Neural cell (in vitro differentiated cells): ENCODE results near the gene C5orf46. TPM values are rescaled to one million over a fixed set of nuclear protein-coding genes. Genes with fewer than 3 reads are reported as not detected.
A peak's percentile ranks its signal among the peaks of the same experiment; 100 is the strongest.
"Not testable (repeated sequence)": the region's sequence is repeated elsewhere in the genome, so short reads cannot be mapped to it uniquely, and the experiment has no call there.

Experiments
- H2AFZ ChIP-seq: fragments of 200-600, 300-800 bp; sonication (generic), shearing (Covaris generic); 2 replicates; pipeline ENCODE4 v1.6.0; 2014; ENCODE audit warnings: low read depth, mild to moderate bottlenecking, antibody characterized with exemption, low read length, moderate library complexity
- H3F3A ChIP-seq: fragments of 200-600 bp; shearing (Covaris generic); 2 replicates; pipeline ENCODE4 v1.6.1; 2016; ENCODE audit warnings: mild to moderate bottlenecking, moderate library complexity, mixed read lengths, antibody characterized with exemption, low read length; ENCODE audit not compliant: insufficient read depth, poor library complexity, severe bottlenecking
- H3K27ac ChIP-seq: fragments of 200-600, 300-800 bp; sonication (generic), shearing (Covaris generic); 2 replicates; pipeline ENCODE4 v1.5.1; 2014; ENCODE audit warnings: mild to moderate bottlenecking, low read length, moderate library complexity
- H3K27me3 ChIP-seq: fragments of 300-800, 200-600 bp; sonication (generic), shearing (Covaris generic); 2 replicates; pipeline ENCODE4 v1.6.0; 2014; ENCODE audit warnings: mild to moderate bottlenecking, low read depth, low read length, moderate library complexity; ENCODE audit not compliant: insufficient read depth
- H3K36me3 ChIP-seq: fragments of 300-800, 200-600 bp; sonication (generic), shearing (Covaris generic); 2 replicates; pipeline ENCODE4 v1.5.1; 2014; ENCODE audit warnings: mild to moderate bottlenecking, antibody characterized with exemption, low read length, moderate library complexity; ENCODE audit not compliant: insufficient read depth
- H3K4me2 ChIP-seq: fragments of 300-800, 200-600 bp; sonication (generic), shearing (Covaris generic); 2 replicates; pipeline ENCODE4 v1.6.0; 2014; ENCODE audit warnings: mild to moderate bottlenecking, low read length
- H3K4me3 ChIP-seq: fragments of 300-800, 200-600 bp; sonication (generic), shearing (Covaris generic); 2 replicates; pipeline ENCODE4 v1.5.1; 2014; ENCODE audit warnings: mild to moderate bottlenecking, low read length, moderate library complexity
- H3K79me2 ChIP-seq: fragments of 200-600 bp; shearing (Covaris generic); replicated peaks from 2 replicates; pipeline ENCODE4 v1.6.0; 2014; ENCODE audit warnings: mild to moderate bottlenecking, low read length, moderate library complexity; ENCODE audit not compliant: insufficient read depth
- H3K9ac ChIP-seq: fragments of 300-800, 200-600 bp; sonication (generic), shearing (Covaris generic); 2 replicates; pipeline ENCODE4 v1.6.1; 2016; ENCODE audit warnings: mild to moderate bottlenecking, low read length, mixed read lengths
- H3K9me2 ChIP-seq: fragments of 200-600 bp; shearing (Covaris generic); 2 replicates; pipeline ENCODE4 v1.6.1; 2016; ENCODE audit warnings: mild to moderate bottlenecking, low read length, mixed read lengths; ENCODE audit not compliant: insufficient read depth
- H3K9me3 ChIP-seq: fragments of 200-600, 300-800 bp; sonication (generic), shearing (Covaris generic); 2 replicates; pipeline ENCODE4 v1.6.1; 2016; ENCODE audit warnings: mild to moderate bottlenecking, mixed run types, low read length, moderate library complexity, mixed read lengths
- H4K20me1 ChIP-seq: fragments of 200-600 bp; shearing (Covaris generic); 2 replicates; pipeline ENCODE4 v1.6.1; 2016; ENCODE audit warnings: mild to moderate bottlenecking, mixed run types; ENCODE audit not compliant: insufficient read depth
- CTCF ChIP-seq: fragments of 450-650 bp; IDR thresholded peaks from 2 replicates; pipeline ENCODE4 v1.5.1; 2014; ENCODE audit warnings: antibody characterized with exemption, mild to moderate bottlenecking, moderate library complexity; ENCODE audit not compliant: poor library complexity, severe bottlenecking
- EP300 ChIP-seq: fragments of 450-650 bp; conservative IDR thresholded peaks from 2 replicates; pipeline ENCODE4 v1.6.1; 2014; ENCODE audit warnings: antibody characterized with exemption, mild to moderate bottlenecking, moderate library complexity; ENCODE audit not compliant: poor library complexity, severe bottlenecking
- EZH2 ChIP-seq: fragments of 200-600, 300-800 bp; shearing (Covaris generic), sonication (generic); IDR thresholded peaks from 2 replicates; pipeline ENCODE4 v1.6.1; 2014; ENCODE audit warnings: antibody characterized with exemption, low read length, borderline replicate concordance, mild to moderate bottlenecking; ENCODE audit not compliant: insufficient read depth, poor library complexity, severe bottlenecking
- MXI1 ChIP-seq: fragments of 450-650 bp; conservative IDR thresholded peaks from 2 replicates; pipeline ENCODE4 v1.6.1; 2014; ENCODE audit warnings: antibody characterized with exemption, mild to moderate bottlenecking; ENCODE audit not compliant: poor library complexity, severe bottlenecking
- POLR2AphosphoS5 ChIP-seq: IDR thresholded peaks from 2 replicates; pipeline ENCODE4 v1.6.1; 2012
- RAD21 ChIP-seq: fragments of 450-650 bp; conservative IDR thresholded peaks from 2 replicates; pipeline ENCODE4 v1.6.1; 2014; ENCODE audit warnings: antibody characterized with exemption, mild to moderate bottlenecking, moderate library complexity
- REST ChIP-seq: IDR thresholded peaks from 2 replicates; pipeline ENCODE4 v1.6.1; 2012; ENCODE audit warnings: borderline replicate concordance
- SMC3 ChIP-seq: fragments of 450-650 bp; conservative IDR thresholded peaks from 2 replicates; pipeline ENCODE4 v1.6.1; 2014; ENCODE audit warnings: antibody characterized with exemption, mild to moderate bottlenecking, moderate library complexity; ENCODE audit not compliant: poor library complexity
- TAF1 ChIP-seq: IDR thresholded peaks from 2 replicates; pipeline ENCODE4 v1.6.1; 2012; ENCODE audit warnings: low read depth
- polyA plus RNA-seq: library from polyadenylated mRNA; depleted of rRNA; stranded (reverse); fragments of >200 nt; gene quantifications from 2 replicates; pipeline ENCODE4 v1.2.3, GENCODE V29; 2014

C5orf46 gene
- polyA plus RNA-seq, 1 donor from 2014 or later = not detected

DNA sequence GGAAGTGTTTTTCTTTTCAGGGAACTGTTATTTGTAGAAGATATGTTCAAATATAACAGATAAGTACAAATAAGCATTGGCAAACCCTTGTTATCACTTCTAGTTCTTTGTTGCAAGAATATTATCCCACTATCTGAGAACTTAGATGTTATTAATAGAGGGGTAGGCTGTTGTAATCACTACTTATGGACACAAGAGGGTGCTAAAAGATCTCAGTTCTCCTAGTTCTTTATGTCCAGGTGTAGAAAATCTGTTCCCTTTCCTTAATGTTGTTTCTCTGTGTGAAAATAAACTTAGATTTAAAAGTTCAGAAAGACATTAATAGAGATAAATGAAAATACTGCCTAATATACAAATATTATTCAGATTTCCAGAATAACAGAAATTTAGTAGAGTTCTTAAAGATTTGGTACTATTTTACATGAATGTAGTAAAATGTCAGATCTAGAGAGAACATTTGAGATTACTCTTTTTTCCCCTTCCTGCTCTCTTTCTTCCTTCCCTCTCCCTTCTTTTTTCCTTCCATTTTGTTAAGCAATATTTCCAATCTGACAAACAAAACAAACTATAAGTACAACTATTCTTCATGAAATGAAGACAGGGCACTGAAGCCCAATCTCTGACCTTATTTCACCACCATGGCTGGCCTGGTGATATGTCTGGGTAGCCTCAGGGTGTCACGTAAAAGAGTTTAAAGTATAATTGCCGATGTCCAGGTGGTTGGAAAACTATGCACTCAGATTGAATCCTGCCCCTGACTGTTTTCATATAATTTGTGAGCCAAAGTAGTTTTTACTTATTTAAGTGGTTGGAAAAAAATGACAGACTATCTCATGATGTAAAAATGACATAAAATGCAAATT, 43.6 kb upstream of the C5orf46 start:
- Histone ChIP-seq H3K79me2 (no peaks in the 10 kb centered on the region), H2AFZ (no peak overlapping the region), H3K36me3 (no peaks in the 10 kb centered on the region), H3F3A (no peaks in the 10 kb centered on the region), H4K20me1 (no peaks in the 10 kb centered on the region), H3K27me3 (no peaks in the 10 kb centered on the region), H3K9ac (no peak overlapping the region), H3K9me2 (no peaks in the 10 kb centered on the region), H3K4me3 (no peak overlapping the region), H3K4me2 (no peak overlapping the region), H3K9me3 (no peaks in the 10 kb centered on the region), H3K27ac (no peak overlapping the region)
- TF ChIP-seq EZH2 = no peak
- peak; percentile 84 for TF ChIP-seq RAD21
- peak; percentile 80 for TF ChIP-seq CTCF
- no peak for TF ChIP-seq MXI1
- peak; percentile 83 for TF ChIP-seq SMC3
- no peak for TF ChIP-seq TAF1
- no peak for TF ChIP-seq POLR2AphosphoS5
- no peak for TF ChIP-seq REST
- TF ChIP-seq EP300 = no peak

- H3K79me2 ChIP-seq, H2AFZ ChIP-seq, H3K36me3 ChIP-seq, H3K4me3 ChIP-seq, H3K27me3 ChIP-seq, H3K9me3 ChIP-seq, H4K20me1 ChIP-seq, H3K9me2 ChIP-seq, H3K9ac ChIP-seq, H3K27ac ChIP-seq, H3K4me2 ChIP-seq, H3F3A ChIP-seq: not testable (repeated sequence)
These were observed 40.4 kb upstream of the C5orf46 start for GRCh38 chr5:147946658-147947274.
